GM13976 (cell line): ENCODE results near the gene CBLN2.

ENCODE experiments used
- DNase-seq: peaks from one replicate; pipeline ENCODE4 v3.0.0; 2012; ENCODE audit warnings: low spot score
- CTCF ChIP-seq: IDR thresholded peaks from 2 replicates; pipeline ENCODE4 v1.5.1; 2012; ENCODE audit warnings: borderline replicate concordance, mild to moderate bottlenecking; ENCODE audit not compliant: insufficient read depth; ENCODE audit errors: extremely low read depth, missing control alignments, control extremely low read depth
- in situ Hi-C: fragments of 300-500 bp; cut with MboI; formaldehyde crosslinking; loops from one replicate; pipeline ENCODE4 v1.12.0; 2022; ENCODE audit warnings: low sequenced_read_pairs, mixed read lengths, inconsistent platforms; ENCODE audit not compliant: unreplicated experiment

The CBLN2 gene

GRCh38 chr18:72539901-72540300 lies 4.2 kb downstream of the CBLN2 start:
- TF ChIP-seq CTCF, result no peak
- no peak for DNase-seq
- in situ Hi-C loops, result loop anchor here (25.0 kb wide), 1 partner anchor 1603 kb away; no protein-coding TSS in a partner anchor

- in situ Hi-C loops, result loop anchor here (25.0 kb wide), 1 partner anchor 1593 kb away; no protein-coding TSS in a partner anchor
- TF ChIP-seq CTCF, result no peak
- no peak for DNase-seq
Observed at GRCh38 chr18:72530622-72531021, 13.5 kb downstream of the CBLN2 start.

GRCh38 chr18:72504866-72505265 lies 39.3 kb downstream of the CBLN2 start:
- DNase-seq, result no peak
- in situ Hi-C loops, result no loop called here
- no peak for TF ChIP-seq CTCF

- no peak for TF ChIP-seq CTCF
- in situ Hi-C loops, result no loop called here
- no peak for DNase-seq
Observed at GRCh38 chr18:72502671-72503431, 41.3 kb downstream of the CBLN2 start.

- in situ Hi-C loops, result no loop called here
- DNase-seq, result no peak
- no peak for TF ChIP-seq CTCF
Observed at GRCh38 chr18:72492497-72492896, 51.6 kb downstream of the CBLN2 start.
